Measurements from ENCODE around the gene PODN.

DNA sequence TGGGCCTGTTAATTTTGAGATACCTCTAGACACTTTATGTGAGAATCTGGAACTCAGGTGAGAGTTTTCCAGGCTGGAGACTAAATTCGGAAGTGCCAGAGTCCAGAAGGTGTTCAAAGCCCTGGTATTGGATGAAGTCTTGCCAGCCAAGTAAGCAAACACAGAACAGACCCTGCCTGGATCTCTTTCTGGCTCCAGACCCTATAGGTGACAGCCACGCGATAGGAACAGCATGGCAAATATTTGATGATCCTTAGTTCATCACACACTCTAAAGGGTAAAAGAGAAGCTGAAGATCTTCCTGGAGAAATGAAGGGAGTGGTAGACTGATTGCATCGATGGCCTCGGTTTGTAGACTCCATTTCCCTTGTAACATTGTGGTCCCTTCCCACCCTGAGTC is 49.7 kb downstream of the PODN start:
- TF ChIP-seq, protein P1, sequence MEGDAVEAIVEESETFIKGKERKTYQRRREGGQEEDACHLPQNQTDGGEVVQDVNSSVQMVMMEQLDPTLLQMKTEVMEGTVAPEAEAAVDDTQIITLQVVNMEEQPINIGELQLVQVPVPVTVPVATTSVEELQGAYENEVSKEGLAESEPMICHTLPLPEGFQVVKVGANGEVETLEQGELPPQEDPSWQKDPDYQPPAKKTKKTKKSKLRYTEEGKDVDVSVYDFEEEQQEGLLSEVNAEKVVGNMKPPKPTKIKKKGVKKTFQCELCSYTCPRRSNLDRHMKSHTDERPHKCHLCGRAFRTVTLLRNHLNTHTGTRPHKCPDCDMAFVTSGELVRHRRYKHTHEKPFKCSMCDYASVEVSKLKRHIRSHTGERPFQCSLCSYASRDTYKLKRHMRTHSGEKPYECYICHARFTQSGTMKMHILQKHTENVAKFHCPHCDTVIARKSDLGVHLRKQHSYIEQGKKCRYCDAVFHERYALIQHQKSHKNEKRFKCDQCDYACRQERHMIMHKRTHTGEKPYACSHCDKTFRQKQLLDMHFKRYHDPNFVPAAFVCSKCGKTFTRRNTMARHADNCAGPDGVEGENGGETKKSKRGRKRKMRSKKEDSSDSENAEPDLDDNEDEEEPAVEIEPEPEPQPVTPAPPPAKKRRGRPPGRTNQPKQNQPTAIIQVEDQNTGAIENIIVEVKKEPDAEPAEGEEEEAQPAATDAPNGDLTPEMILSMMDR (IDR thresholded peaks at IDR 0.05): no peak
- no peak for TF ChIP-seq POLR2A (IDR thresholded peaks at IDR 0.05)

Measured in stomach (tissue), 4 donors.